ENCODE results near the gene FGFRL1.

Gene FGFRL1

DNA sequence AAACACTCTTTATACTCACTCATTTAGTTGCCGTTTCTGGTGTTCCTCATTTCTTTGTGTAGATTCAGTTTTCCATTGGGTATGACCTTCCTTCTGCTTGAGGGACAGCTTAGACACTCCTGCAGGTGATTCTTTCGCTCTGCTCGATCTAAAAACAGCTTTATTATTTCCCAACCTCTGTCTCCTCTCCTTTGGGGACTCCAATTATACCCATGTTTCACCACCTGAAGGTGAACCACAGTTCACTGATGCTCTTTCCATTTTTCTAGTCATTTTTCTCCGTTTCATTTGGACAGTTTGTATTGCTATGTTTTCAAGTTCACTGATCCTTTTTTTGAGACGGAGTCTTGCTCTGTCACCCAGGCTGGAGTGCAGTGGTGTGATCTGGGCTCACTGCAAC, 4.6 kb upstream of the FGFRL1 start:
- DNase-seq (ENCODE audit: low spot score), result no peak

DNA sequence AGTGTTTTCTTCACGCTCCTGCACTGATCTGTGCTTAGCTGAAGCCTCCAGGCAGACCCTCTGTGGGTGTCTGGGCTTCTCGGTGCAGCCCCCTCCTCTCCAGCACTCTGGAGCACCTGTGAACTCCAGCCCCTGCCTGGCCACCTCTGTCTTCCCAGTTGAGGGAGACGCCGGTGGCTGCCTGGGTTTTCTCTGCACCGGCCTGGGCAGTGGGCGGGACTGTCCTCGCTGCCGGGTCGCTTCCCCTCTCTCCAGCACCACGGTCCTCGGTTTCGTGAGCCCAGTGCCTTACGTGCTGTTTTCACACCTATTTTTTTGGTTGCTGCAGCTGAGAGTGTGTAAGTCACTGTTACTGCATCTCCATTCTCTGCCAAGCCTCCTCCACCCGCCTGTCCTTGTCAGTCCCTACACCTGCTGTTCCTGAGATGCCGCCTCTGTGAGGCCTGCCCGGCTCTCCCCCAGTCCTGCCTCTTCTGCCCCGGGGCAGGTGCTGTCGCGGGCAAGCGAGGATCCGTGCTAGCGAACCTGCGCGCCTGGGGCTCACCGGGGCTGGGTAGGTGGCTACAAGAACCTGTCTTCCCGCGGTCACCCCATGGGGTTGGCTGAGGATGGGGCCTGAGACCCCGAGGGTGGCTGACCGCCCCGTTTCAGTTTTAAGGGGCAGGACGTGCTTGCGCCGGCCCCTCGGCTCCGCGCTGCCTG, 2.4 kb upstream of the FGFRL1 start:
- peak; percentile 34 for DNase-seq (ENCODE audit: low spot score)

DNA sequence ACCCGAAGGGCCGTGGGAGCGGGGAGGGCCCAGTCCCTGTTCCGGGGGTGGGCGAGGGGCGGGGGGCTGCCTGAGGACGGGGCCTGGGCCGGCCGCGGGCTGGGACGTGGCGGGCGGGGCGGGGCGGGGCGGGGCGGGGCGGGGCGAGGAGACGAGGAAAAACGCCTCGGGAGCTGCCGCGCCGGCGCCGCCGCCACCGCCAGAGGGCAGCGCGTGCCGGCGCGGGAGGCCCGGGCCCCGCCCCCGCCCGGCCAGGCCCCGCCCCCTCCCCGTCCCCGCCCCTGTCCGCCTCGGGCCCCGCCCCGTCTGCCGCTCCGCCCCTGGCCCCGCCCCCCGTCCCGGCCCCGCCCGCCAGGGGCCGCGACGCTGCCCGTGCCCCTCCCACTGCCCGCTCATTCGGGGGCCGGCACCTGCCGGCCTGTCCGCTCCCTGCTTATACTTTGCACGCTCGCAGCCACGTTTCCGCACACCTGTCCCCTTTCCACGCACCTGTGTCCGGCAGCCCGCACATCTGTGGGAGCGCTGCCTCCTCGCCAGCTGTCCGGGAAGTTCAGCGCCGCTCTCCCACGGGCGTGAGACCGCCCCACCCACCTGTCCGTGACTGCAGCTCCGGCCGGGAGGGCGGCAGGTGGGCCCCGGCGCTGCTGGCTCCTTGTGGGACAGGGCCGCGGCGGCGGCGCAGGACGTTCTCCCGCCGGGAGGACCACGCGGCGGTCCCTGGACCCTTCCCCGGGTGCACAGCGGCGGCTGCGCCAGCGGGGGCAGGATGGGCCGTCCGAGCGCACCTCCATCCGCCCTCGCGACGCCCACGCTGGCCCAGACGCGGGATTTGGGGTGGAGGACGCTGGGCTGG, 1.7 kb upstream of the FGFRL1 start:
- DNase-seq (ENCODE audit: low spot score), result peak; percentile 69

DNA sequence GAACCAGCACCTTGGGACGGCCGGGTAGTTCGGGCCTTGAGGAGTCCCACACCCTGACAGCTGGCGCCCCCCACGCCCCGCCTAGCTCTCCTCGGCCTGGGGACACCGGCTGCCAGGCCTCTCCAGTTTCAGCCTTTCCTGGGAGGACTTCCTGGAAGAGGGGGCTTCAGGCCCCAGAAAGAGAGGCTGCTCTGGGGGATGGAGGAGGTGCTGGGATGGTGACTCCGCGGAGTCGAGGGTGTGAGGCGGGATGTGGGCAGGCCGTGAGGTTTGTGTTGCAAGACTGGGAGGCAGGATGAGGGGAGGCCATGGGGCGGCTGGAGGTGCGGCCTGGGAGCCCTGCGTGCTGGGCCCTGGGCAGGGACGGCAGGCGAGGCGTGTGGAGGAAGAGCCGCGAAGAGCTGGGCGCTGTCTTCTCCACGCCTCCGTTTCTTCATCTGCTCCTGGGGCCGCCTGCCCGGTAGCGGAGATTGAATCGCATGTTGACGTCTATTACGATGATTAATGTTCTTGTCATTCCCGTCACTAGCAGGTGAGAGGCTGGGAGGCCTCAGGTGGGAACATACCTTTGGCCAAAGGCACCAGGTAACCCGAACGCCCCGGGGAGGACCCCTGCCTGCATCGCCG, 918 bp upstream of the FGFRL1 start:
- peak; percentile 31 for DNase-seq (ENCODE audit: low spot score)

- no peak for DNase-seq (ENCODE audit: low spot score)
Measured at GRCh38 chr4:1011666-1012033, 224 bp downstream of the FGFRL1 start.

- no peak for DNase-seq (ENCODE audit: low spot score)
Measured at GRCh38 chr4:1012034-1012739, 761 bp downstream of the FGFRL1 start.

- DNase-seq (ENCODE audit: low spot score), result no peak
Measured at GRCh38 chr4:1013225-1014073, 2.0 kb downstream of the FGFRL1 start.

DNA sequence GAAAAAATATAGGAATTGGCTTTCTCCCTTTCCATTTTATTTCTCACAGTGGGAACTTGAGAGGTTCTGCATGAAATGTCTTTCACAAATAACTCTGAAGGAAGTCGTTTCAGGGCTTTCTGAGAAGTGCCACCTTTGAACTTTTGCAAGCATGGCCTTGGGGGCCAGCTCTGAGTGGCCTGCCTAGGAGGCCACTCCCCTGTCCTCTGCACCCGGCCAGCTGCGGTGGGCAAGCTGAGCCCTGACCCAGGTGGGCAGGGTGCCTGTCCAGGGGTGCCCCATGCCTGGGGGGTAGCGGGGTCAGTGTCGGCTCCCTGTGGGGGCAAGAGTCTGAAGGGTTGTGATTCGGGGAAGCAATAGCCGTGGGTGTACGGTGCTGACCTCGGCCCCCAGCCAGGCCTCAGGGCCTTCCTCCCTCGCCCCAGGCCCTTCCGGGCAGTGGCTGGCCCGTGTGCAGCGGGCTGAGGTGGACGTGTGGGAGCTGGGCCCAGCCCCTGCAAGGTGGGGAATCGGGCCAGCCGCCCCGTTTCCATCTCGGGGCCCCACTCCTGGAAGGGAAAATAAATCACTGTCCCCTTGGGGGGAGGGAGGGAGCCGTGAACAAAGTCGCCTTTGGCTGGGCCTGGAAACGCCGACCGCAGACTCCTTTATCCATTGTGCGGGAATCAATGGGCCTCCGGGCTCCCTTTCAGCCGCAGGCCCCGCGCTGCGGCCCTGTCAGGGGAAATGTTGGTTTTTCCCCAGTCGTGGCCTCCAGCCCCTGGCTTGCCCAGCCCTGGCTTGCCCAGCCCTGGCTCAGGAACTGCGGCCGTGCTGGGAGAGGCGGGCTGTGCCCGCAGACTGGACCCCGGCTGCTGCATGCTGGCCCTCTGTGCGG, 3.1 kb downstream of the FGFRL1 start:
- no peak for DNase-seq (ENCODE audit: low spot score)

GRCh38 chr4:1015179-1015578, 3.8 kb downstream of the FGFRL1 start:
- no peak for DNase-seq (ENCODE audit: low spot score)

DNA sequence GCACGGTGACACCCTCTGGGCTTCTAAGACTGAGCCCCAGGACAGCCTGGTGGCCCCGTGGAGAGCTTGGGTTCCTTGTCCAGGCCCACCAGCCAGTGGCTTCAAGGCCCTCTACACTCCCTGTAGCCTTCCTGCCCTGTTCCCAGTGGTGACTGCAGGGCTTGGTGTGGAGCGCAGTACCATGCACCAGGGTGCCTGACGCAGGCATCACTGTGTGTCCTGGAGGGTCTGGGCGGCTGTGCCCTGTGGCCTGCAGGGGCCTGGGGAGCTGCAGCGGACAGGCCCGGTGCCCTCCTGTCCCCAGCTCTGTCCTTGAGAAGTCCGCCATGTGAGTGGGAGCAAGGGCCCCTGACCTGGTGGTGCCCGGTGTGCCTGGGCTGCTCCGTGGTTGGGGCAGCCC, 4.3 kb downstream of the FGFRL1 start:
- no peak for DNase-seq (ENCODE audit: low spot score)

- DNase-seq (ENCODE audit: low spot score), result no peak
Measured at GRCh38 chr4:1017211-1017610, 5.8 kb downstream of the FGFRL1 start.

DNA sequence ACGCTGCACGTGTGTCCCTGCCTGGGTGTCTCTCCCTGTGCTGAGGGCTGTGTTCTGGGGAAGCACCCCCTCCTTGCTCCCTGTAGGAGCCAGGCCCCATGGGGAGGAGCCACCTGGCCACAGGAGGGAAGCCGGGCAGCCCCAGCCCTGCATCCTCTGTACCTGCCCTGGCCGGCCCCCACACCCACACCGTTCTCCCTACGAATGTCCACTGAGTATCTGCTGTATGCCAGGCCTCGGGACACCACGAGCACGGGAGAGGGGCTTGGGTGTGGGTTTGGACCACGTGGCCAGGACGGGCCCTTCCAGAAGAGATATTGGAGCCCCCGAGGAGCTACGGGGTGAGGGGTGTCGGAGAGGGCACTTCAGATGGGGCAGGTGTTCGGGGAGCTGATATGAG, 6.3 kb downstream of the FGFRL1 start:
- no peak for DNase-seq (ENCODE audit: low spot score)

DNA sequence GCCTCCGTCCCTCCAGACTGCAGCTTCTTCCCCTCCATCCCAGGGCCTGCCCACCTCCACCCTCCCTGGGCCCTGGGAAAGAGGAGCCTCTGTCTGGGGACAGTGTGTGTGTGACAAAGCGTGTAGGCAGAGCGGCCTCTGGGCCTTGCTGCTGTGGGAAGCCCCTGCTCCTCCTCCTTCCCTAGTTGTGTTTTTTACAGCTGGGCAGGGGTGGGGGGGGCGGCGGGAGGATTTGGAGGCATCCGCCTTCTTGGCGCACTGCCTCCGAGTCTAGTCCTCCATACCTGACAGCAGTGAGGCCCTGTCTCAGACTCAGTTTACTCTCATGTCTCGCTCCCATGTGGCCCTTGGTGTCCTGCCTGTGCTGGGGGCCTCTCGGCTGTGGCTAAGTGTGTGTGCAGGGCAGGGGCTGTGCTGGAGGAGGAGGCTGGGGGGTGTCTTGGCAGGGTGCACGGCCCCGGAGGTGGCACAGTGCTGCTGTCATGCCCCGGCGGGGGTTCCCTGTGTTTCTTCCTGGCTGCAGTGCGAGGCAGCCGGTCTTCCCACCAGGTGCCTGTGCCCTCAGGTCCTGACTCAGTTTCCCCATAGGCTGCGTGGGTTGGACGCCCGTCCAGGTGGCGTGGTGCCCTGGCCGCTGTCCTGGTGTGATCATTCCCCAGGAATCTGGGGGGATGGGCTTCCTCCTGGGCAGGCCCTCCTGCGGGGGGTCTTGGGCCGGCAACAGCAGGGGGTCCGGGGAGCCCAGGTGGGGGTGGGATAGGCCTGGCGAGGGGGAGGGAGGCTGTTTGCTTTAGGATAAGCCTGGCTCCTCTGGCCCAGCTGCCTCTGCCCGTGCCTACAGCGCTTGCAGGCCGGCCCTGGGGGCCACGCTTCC, 7.0 kb downstream of the FGFRL1 start:
- DNase-seq (ENCODE audit: low spot score), result no peak

DNA sequence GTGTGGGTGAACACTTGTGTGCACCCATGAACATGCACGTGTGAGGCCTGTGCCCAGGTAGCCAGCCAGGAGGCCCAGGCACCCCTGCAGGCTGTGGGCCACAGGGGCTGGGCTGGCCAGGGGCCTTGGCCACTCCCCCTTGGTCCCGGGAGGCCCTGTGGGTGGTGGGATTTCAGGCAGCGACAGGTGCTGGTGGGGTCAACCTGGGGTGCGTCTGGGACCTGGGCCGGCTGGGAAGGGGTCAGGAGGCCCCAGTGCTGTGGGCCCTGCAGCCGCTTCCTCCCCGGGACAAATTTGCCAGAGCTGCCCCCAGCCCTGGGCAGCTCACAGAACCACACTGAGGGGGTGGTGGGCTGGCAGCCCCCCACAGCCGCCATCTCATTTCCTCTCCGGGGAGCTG, 7.9 kb downstream of the FGFRL1 start:
- DNase-seq (ENCODE audit: low spot score), result no peak

- DNase-seq (ENCODE audit: low spot score), result peak; percentile 32
Measured at GRCh38 chr4:1019729-1020470, 8.5 kb downstream of the FGFRL1 start.

DNA sequence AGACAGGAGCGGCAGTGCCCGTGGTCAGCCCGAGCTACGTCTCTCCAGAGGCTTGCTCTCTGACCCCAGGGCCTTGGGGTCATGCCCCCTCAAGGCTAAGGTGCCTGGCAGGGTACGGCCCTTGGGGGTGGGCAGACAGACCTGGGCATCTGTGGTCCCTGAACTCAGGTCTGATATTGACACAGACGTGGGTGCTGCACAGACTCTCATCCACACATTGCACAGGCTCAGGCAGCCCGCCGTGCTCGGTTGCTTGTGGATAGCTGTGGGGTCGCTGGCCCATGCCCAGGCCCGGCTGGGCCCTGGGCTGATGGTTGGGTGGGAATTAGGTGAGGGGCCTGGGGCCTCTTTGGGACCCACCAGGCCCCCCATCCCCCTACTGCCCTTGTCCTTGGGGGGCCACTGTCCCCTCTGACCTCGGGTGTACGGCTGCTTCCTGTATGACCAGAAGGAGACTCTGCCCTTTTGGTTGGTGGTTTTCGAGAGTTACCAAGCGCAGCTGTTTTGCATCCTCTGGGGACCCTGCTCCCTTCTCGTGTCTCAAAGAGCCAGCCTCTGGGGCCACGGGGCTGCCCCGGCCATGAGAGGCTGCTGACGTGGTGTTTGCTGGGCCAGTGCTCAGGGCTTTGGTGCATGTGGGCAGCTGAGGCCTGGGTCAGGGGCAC, 10.1 kb downstream of the FGFRL1 start:
- DNase-seq (ENCODE audit: low spot score), result peak; percentile 79

DNA sequence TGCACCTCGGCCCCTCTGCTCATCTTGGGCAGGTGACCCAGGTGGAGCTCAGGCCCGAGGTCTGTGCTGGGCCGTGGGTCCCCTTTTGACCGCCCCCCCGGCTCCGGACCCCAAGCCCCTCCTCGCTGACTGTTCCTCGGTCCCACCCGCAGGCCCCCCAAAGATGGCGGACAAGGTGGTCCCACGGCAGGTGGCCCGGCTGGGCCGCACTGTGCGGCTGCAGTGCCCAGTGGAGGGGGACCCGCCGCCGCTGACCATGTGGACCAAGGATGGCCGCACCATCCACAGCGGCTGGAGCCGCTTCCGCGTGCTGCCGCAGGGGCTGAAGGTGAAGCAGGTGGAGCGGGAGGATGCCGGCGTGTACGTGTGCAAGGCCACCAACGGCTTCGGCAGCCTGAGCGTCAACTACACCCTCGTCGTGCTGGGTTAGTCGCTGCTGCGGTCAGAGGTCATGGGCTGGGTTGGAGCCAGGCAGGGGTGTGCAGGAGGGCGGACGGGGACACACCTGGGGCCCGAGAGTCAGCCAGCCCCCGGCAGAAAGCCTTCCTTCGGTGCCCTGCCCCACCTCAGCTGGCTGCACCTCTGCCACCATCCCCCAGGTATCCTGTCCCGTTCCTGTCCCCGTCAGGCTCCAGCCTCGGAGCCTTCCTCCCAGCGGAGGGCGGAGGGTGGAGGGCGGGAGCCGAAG, 10.8 kb downstream of the FGFRL1 start:
- DNase-seq (ENCODE audit: low spot score), result no peak

DNA sequence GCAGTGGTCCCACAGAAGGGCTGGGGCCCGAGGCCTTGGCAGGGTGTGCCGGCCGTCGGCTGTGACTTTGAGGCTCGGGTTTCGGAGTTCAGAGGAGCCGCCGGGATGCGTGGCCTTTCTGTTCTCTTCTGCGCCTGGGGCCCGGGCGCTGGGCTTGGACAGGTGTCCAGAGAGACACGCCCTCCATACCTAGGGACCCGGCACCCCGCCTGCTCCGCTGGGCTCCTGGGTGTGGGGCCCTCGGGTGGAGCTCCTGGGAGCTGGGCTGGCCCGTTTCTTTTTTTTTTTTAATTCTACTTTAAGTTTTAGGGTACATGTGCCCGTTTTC, 11.3 kb downstream of the FGFRL1 start:
- DNase-seq (ENCODE audit: low spot score), result no peak
